Uterus (tissue), 2 donors: Measurements from ENCODE around the gene SCNN1B.

ENCODE experiments used
- POLR2A ChIP-seq, 2 donors: fragments of 450-650 bp; IDR thresholded peaks; one replicate each; pipeline ENCODE4 v1.6.1; 2016; ENCODE audit warnings: antibody characterized with exemption in 2 of 2, mild to moderate bottlenecking in 1 of 2, moderate library complexity in 1 of 2
- TF ChIP-seq, protein P1 (sequence below), 4 experiments: fragments of 200-600 bp in 2 of 4; fragments of 450-650 bp in 2 of 4; sonication (generic) in 2 of 4; IDR thresholded peaks; one replicate each; pipeline ENCODE4 v1.5.1; 2016 to 2019; ENCODE audit warnings: antibody characterized with exemption in 4 of 4, mild to moderate bottlenecking in 2 of 4, moderate library complexity in 1 of 4

DNA sequence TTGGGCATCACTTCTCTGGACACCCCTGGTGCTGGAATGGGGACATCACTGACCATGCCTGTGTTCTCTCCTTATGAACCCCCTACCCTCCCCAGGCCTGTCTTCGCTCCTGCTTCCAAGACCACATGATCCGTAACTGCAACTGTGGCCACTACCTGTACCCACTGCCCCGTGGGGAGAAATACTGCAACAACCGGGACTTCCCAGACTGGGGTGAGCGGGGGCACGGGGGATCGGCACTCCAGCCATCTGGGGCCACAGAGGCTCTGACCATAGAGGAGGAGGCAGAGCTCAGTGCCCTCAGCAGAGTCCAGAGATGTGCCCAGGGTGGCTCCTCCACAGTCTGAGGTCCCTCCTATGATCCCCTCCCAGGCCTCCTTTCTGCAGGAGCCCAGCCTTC is 73.5 kb downstream of the SCNN1B start:
- no peak for TF ChIP-seq POLR2A (IDR thresholded peaks at IDR 0.05)
- TF ChIP-seq, protein P1, sequence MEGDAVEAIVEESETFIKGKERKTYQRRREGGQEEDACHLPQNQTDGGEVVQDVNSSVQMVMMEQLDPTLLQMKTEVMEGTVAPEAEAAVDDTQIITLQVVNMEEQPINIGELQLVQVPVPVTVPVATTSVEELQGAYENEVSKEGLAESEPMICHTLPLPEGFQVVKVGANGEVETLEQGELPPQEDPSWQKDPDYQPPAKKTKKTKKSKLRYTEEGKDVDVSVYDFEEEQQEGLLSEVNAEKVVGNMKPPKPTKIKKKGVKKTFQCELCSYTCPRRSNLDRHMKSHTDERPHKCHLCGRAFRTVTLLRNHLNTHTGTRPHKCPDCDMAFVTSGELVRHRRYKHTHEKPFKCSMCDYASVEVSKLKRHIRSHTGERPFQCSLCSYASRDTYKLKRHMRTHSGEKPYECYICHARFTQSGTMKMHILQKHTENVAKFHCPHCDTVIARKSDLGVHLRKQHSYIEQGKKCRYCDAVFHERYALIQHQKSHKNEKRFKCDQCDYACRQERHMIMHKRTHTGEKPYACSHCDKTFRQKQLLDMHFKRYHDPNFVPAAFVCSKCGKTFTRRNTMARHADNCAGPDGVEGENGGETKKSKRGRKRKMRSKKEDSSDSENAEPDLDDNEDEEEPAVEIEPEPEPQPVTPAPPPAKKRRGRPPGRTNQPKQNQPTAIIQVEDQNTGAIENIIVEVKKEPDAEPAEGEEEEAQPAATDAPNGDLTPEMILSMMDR (IDR thresholded peaks at IDR 0.05), result no peak
